Psoas muscle (tissue), 8 donors: ENCODE results near the gene CUBN. TPM values are rescaled to one million over a fixed set of nuclear protein-coding genes. Genes with fewer than 3 reads are reported as not detected.

ENCODE experiments used
- ATAC-seq, 4 donors: fragments of 200-7000 bp; cut with Tn5 transposase; one replicate each; pipeline ENCODE4 v1.9.1; 2020; ENCODE audit warnings: moderate library complexity in 3 of 4, mild to moderate bottlenecking in 2 of 4
- DNase-seq, 2 donors: peaks; one replicate each; pipeline ENCODE4 v3.0.0-alpha.2; 2020
- H3K27ac ChIP-seq: fragments of 200-600 bp; one replicate; pipeline ENCODE4 v1.8.0; 2022
- H3K27me3 ChIP-seq, 3 donors: fragments of 200-600 bp in 1 of 3; one replicate each; pipeline versions ENCODE4 v1.6.1 to v1.8.0; 2013 to 2022; ENCODE audit warnings: low read length in 2 of 3, mild to moderate bottlenecking in 2 of 3, moderate library complexity in 1 of 3; ENCODE audit not compliant: insufficient read depth in 3 of 3
- H3K36me3 ChIP-seq, 2 donors: fragments of 200-600 bp in 1 of 2; one replicate each; pipeline versions ENCODE4 v1.6.1 to v1.8.0; 2013 to 2022; ENCODE audit warnings: low read depth in 1 of 2, mild to moderate bottlenecking in 1 of 2, moderate library complexity in 1 of 2; ENCODE audit not compliant: insufficient read depth in 1 of 2
- H3K4me1 ChIP-seq: fragments of 200-600 bp; one replicate; pipeline ENCODE4 v1.8.0; 2022
- H3K4me3 ChIP-seq: fragments of 200-600 bp; one replicate; pipeline ENCODE4 v1.8.0; 2022; ENCODE audit warnings: mild to moderate bottlenecking
- H3K9me3 ChIP-seq: fragments of 200-600 bp; one replicate; pipeline ENCODE4 v1.8.0; 2022
- CTCF ChIP-seq: fragments of 200-600 bp; IDR thresholded peaks from one replicate; pipeline ENCODE4 v1.8.0; 2022; ENCODE audit warnings: antibody characterized with exemption
- WGBS, 3 donors: extraction: QIAGEN DNeasy Blood & Tissue Kit; methylation state at CpG; one replicate each; pipeline versions ENCODE4 v1.1.6 to v1.1.7; 2013; 5-methylcytosine and 5-hydroxymethylcytosine counted together
- intact Hi-C, 2 donors: fragments of 100-400 bp; cut with DNase I; formaldehyde crosslinking; loops; one replicate each; pipeline versions ENCODE4 v1.11.0 to v1.14.2; 2022
- polyA plus RNA-seq, 3 donors: library from polyadenylated mRNA; stranded (reverse); fragments of 200-250 nt; gene quantifications; one replicate each; pipeline ENCODE4 v1.2.3, GENCODE V29; 2013
- total RNA-seq, 4 donors: library from RNA; stranded (reverse); fragmentation: NEBNext Ultra II Directional in 2 of 4; extraction: Animal tissue kit (Norgen Biotek cat#: 25700) in 2 of 4; gene quantifications; one replicate each; pipeline versions ENCODE4 v1.2.1 to v1.2.4, GENCODE V29; 2021 to 2023
- donor health status: healthy with polysubstance abuse.
- donor health status: DM: no; HTN: no; CAD: no; lungs with moderate emphysema.
- donor health status: Bipolar disorder and iron deficiency.
- donor health status: healthy.
- donor health status: DM: yes; HTN: yes; CAD: no.
- donor health status: DM: no; HTN: no; CAD: no.
- donor health status: DM: no; HTN: no; CAD: no.
- donor health status: DM: yes; HTN: yes; CAD: no.

The CUBN gene
- total and polyA plus RNA-seq, 7 donors = 0.07 to 1.1 (median 0.22) TPM

GRCh38 chr10:16843252-16843870 is 286.2 kb downstream of the CUBN start:
- Histone ChIP-seq H3K4me3 (no peak overlapping the region), H3K27me3 (no peaks in the 10 kb centered on the region), H3K9me3 (no peaks in the 10 kb centered on the region), H3K4me1 (no peaks in the 10 kb centered on the region), H3K36me3 (no peaks in the 10 kb centered on the region), H3K27ac (no peak overlapping the region)
- no peak for DNase-seq
- peak; percentile 73 for TF ChIP-seq CTCF
- intact Hi-C loops = loop anchor here (2.0 to 10.0 kb wide), 3 partner anchors 413 to 591 kb away; no protein-coding TSS in a partner anchor
- peak in 3 of 4 donors; percentile 52 to 77 (median 67) for ATAC-seq
- 0 to 3% (median 0%) methylated on average over 1 of the region's 1 CpG for WGBS, 3 donors

DNA sequence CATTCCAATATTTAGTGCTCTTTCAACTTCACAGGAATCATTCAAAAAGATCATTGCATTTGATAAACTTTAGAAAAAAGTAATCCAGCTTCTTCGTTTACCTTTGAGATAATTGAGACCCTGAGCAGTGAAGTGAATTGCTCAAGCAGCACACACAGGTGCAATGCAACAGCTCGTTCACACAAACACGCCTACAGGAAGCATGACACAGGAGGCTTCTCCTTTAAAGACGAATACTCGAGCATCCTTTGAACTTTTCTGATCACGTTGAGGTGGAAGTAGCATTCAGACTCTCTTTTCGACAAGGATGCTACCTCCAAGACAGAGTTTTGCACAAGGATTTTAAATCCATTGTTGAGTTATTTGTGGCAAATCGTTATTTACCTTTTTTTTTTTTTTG is 294.4 kb downstream of the CUBN start:
- H3K27me3 ChIP-seq = no peaks in the 10 kb centered on the region
- H3K4me1 ChIP-seq = no peaks in the 10 kb centered on the region
- H3K4me3 ChIP-seq = no peak overlapping the region
- 71 to 78% (median 75%) methylated on average over 8 of the region's 8 CpGs for WGBS, 3 donors
- TF ChIP-seq CTCF = no peak
- H3K36me3 ChIP-seq = no peaks in the 10 kb centered on the region
- no peak for ATAC-seq
- no peak for DNase-seq
- no peak overlapping the region for H3K27ac ChIP-seq
- no peaks in the 10 kb centered on the region for H3K9me3 ChIP-seq
- intact Hi-C loops = no loop called here

DNA sequence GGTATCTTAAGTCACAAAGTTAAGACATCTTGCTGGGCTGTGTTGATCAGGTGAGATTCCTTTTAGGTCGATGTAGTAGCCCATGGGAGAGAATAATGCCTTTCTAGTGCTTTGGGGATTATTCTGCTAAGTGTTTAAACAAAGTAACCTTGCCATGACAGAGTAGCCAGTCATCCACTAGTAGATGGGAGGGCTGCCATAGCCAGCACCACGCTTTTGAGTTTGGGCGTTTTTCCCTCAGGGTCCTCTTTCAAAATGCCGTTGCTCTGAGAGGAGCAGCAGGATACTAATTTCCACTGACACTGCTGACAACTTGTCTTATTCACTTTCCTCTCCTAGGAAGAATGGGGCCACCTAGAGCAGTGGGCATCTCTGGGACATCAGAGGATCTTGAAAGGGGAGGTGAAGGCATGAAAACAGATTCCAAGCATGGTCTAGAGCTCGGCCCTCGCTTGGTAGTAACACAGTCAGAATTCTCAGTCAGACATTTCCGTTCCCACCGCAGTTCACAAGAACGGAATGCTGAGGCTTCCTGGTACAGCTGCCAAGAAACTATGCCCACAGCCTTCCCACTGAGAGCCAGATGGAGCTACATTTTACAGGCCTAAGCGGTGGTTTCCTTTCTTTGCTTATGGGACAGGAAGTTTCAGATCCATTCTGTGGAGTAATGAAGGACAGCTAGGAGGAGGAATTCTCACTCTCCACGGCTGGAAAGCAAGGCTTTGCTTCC is 297.1 kb downstream of the CUBN start:
- Histone ChIP-seq H3K4me3 (no peak overlapping the region), H3K27ac (peak overlapping the region; percentile 7), H3K27me3 (no peaks in the 10 kb centered on the region), H3K9me3 (no peaks in the 10 kb centered on the region), H3K36me3 (no peaks in the 10 kb centered on the region), H3K4me1 (no peaks in the 10 kb centered on the region)
- DNase-seq (no peak), ATAC-seq (peak in 1 of 4 donors; percentile 52)
- 25 to 31% (median 27%) methylated on average over 11 of the region's 11 CpGs for WGBS, 3 donors
- intact Hi-C loops = no loop called here
- no peak for TF ChIP-seq CTCF

DNA sequence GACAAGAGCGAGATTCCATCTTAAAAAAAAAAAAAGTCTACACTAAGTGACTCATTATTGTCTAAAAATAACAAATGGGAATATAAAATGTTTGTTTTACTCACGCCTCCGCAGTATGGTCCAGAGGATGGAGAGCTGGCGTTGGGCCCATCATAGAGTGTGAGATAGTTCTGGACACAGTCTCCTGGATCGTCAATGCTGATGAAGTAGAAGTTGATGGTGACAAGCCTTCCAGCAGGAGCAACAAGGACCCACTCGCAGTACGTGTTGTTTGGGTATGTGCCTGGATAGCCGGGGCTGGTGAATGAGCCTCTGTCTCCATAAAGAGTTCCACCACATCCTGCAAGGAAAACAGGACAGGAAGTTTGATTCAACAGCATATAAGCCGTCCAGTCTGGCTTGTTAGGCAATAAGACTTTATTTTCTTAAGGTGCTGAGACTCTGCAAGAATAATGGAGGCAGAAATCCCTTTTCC is 300.9 kb downstream of the CUBN start:
- Histone ChIP-seq H3K9me3 (no peaks in the 10 kb centered on the region), H3K4me1 (no peaks in the 10 kb centered on the region), H3K36me3 (no peaks in the 10 kb centered on the region), H3K4me3 (no peak overlapping the region), H3K27me3 (no peaks in the 10 kb centered on the region), H3K27ac (peak overlapping the region; percentile 3)
- DNase-seq (peak in 1 of 2 donors; percentile 35), ATAC-seq (peak in 3 of 4 donors; percentile 31 to 58 (median 39))
- 54 to 71% (median 65%) methylated on average over 9 of the region's 9 CpGs for WGBS, 3 donors
- intact Hi-C loops = loop anchor here (5.0 kb wide), 1 partner anchor 429 kb away; no protein-coding TSS in a partner anchor
- no peak for TF ChIP-seq CTCF
